GM19468 (cell line): Measurements from ENCODE around the gene MTFR1L.
A peak's percentile ranks its signal among the peaks of the same experiment; 100 is the strongest.

Experiments
- ATAC-seq: cut with Tn5 transposase; IDR thresholded peaks from one replicate; pipeline ENCODE4 v1.9.1; 2021; ENCODE audit warnings: mild to moderate bottlenecking, moderate library complexity, moderate number of reproducible peaks; ENCODE audit not compliant: unreplicated experiment; ENCODE audit errors: extremely low read depth

MTFR1L gene

DNA sequence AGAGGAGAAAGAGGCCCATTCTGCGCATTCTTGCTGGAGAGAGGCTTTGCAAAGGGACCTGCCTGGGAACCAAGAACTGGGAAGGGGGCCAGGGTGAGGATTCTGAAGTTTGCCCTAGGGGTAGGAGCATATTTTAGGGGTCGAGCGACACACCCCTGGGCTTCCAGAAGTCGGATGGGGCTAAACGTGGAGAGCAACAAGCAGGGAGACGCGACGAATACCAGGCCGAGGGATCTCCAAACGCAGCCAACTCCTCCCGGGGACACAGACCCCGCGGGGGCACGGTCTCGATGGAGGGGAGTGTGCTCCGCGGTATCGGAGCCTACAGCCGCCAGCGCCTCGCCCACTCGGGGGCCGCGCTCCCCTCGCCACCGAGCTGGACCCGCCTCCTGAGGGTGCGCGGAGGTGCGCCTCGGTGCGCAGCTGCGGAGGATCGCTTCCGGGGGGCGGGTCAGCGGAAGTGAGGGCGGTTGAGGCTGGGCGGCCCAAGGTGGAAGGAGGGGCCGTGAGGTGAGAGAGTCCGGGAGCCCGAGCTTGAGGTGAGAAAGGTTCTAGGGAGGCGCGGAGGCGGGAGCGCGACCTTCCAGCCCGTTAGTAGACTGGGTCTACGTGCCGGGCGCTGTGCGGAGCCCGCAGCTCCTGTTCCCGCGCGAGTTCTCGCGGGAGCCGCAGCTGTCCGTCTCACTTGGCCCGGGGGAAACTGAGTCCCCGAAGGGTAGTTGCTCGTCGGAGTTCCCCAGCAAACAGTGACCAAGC, at the start of gene MTFR1L:
Gene MTFR1L, plus strand, starts transcription at position 464 of the 756 bp plus-strand sequence. CDS start 3,151 bp downstream, outside the sequence.
- peak; percentile 28 for ATAC-seq

DNA sequence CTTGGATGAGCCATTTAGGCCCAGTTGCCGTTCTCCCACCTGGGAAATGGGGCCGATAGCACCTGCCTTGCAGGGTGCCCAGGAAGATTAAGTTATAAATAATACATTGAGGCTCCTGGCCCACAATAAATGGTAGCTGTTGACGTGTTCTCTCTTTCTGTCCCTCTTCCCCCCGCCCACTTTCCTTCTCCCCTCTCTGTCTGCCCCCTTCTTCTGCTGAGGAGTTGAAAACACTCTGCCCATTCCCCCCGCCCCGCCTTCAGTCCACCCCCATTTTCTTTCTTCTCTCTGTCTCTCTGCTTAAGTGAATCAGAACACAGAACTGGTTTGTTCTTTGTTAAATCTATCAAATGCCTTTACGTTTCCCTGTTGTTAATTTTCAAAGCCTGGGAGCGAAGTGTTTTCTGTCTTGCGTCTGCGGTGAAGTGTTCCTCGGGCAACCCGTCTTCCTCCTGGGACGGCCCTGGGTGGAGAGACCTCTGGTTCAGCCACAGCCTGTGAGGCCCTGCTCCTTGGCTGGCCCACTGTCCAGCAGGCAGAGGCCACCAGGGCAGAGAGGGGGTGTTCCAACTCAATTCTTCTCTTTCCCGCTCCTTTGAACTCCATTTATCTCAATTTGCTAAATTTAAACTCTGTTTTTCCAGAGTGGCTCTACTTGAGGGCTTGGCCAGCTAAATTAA, 49.1 kb upstream of the MTFR1L start:
- ATAC-seq = no peak

DNA sequence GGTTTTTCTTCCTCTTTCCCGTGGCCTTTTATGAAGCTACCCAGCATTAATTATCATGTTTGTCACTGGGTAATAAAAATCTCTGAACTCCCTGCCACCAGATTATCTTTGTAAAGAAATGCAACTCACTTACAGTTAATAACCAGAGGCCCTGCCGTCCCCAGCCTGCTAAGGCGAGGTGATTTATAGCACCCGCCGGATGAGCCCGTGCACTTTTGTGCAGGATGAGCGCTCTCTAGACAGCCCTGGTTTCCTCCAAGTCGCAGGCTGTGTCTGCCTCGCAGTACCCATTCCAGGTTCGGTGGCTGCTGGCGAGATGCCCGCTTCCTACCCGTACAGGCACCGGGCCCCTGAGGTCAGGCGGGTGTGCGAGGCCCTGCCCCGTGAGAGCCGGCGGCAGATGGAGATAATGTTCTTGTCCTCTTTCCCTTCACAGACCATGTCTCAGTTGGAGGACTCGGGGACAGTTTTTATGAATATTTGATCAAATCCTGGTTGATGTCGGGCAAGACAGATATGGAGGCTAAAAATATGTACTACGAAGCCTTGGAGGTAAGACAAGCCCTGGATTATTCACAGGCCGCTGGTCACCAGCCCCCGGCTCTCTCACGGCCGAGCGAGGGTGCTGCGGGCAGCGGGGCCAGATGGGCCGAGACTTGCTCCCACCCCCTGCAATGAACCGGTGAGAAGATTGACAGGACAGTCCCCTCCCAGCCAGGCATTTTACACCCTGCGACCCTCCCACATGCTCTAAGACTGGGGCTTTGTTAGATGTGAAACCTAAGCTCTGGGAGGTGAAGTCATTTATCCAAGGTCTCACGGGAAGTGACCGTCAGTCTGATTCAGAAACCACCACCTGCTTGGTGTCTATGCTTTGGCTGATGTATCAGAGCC, 48.3 kb upstream of the MTFR1L start:
- ATAC-seq = no peak

DNA sequence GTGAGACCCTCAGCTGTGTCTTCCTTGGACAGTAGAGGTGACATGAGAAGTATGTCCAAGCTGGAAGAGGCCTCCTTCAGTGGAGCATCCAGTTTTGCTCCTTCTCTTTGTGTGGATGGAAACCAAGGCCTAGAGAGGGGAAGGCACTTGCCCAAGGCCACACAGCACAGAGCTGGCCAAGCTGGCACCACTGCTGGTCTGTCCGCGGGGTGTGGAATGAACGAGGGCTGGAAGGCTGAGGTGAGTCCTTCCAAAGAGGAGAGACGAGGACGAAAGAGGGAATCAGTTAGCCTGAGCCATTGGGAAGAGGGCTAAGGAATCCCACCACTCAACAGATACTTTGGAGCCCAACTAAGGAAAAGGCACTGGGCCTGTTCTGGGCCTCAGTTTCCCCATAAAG, 47.6 kb upstream of the MTFR1L start:
- no peak for ATAC-seq

DNA sequence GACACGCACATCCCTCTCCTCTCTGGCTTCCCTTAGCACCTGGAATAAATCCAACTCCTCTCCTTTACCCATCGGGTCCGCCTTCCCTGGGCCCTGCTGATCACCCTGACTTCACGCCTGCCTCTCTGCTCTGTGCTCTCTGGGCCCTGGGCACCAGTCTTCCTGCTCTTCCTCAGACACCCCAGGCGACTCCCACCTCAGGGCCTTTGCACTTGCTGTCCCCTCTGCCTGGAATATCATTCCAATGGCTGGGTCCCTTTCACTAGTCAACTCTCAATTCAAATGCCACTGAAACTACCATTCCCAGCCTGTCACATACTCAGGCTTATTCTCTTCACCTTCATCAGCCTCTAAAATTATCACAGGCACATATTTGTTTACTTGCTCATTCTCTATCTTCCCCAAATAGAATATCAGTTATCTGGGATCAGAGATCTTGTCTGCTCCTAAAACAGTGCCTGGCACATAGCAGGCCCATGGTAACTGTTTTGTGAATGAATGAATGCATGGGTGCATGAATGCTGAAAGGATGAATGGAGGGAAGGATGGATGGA, 47.0 kb upstream of the MTFR1L start:
- ATAC-seq = no peak

DNA sequence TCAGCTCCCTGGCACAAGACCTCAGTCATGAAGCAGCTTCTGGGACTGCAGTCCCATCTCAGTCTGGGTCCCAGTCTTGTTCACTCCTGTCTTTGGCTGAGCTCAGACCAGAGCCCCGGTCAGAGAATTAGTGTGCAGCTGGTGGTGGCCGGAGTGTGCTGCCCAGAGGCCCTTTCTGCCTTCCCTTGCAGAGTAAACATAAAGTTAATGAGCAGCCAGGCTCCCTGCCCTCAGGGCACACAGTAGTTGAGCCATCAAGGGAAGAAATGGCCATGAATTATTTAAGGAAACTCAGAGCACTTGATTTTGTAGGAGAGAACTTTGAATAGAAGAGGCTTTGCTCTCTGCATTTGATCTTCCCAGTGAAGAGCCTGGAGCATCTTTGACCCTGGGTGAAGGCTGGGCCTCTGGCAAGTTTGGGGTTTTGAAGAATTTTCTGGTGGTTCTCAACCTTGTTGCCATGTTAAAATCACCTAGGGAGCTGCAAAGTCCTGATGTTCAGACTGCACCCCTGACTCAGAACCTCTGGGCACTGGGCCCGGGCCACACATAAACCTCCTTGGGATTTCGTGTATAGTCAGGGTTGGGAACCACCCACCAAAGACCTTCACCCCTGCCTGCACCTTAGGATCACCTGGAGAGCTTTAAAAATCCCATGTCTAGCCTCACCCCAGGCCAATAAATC, 46.2 kb upstream of the MTFR1L start:
- no peak for ATAC-seq

DNA sequence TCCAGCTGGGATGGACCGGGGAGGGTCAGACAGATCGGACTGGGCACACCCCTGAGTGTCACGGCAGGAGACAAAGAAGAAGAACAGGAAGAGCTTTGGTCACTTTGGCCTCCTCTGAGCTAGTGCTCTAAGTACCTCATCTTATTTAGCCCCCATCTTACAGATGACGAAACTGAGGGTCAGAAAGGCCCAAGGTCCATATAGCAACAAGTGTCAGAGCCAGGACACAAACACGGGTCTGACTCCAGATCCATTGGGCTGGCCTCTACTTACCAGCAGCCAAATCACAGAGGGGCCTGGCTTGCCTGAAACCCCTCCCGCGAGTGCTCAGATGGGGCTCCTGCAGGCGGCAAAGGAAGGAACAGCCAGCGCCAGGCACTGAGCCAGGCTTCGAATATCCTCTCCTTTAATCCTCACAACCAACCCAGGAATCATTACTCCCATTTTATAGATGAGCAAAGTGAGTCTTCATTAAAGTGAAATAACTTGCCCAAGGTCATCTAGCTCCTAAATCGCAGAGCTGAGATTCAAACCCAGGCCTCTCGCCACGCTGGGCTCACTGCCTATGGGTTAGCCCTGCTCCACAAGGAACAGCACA, 45.4 kb upstream of the MTFR1L start:
- no peak for ATAC-seq

DNA sequence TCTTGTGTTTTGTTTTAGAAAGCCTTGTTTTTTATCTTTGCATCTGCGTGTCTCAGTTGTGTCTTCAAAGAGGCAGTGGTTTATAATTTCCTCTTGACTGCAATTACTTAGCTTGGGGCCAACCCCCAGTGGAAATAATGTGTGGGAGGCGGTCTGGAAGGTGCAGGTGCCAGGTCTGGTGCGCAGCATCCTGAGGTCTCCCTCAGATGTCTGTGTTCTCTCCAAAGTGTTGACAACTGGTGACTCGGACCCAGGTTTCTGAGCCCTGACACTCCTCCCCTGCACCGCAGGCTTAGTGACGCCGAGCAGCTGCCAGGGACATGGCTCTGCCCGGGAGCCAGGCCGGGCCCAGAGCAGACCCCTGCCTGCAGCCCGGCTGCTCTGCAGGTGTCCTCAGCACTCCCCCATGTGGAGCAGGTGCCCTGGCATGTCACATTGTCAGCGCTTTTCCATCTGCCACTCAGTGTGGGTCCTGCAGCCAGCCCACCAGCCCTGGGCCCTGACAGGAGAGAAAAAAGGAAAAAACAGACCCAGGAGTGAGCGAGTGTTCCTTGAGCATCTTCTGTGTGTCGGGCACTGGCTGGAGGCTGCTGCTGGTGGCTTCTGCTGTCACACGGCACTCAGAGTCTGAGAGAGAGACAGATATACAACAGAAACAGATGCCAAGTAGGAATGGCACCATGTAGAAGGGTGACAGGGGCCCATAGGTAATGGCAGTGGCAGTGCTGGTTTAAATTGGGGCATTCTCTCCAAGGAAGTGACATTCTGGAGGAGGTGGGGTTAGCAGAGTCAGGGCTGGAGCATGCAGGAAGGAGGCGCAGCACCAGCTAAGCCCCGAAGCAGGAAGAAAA, 44.6 kb upstream of the MTFR1L start:
- ATAC-seq = no peak

DNA sequence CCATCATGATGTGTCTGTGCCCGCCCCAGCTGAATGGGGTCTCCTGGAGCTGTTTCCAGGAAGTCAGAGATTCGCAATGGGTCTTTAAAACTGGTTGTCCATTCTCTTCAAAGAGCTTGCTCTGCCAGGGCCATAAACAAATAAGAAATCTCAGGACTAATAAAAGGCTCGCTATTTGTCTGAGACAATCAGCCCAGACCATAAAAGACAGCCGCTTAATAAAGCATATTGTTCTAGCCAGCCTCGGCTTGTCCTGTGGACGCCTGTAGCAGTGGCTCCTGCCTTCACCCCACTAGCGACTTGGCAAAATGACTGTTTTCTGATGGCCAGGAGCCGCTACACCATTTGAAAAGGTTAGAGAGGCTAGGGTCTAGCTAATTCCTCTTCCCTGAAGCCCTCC, 40.4 kb upstream of the MTFR1L start:
- no peak for ATAC-seq

DNA sequence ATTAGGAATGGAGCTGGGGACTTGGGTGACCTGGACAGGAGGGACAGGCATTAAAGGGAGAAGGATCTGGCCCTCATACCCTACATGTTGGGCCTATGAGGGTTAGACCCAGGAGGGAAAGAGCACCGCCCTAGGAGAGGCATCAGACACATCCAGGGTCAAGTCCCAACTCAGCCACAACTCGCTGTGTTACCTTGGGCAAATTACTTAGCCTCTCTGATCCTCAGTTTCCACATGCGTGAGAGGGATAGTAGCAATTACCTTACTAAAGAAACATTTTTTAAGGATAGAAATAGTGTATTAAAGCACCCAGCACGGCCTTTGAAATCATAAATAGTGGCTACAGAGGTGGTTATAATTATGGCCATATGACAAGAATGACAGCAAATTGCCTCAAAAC, 39.9 kb upstream of the MTFR1L start:
- no peak for ATAC-seq

DNA sequence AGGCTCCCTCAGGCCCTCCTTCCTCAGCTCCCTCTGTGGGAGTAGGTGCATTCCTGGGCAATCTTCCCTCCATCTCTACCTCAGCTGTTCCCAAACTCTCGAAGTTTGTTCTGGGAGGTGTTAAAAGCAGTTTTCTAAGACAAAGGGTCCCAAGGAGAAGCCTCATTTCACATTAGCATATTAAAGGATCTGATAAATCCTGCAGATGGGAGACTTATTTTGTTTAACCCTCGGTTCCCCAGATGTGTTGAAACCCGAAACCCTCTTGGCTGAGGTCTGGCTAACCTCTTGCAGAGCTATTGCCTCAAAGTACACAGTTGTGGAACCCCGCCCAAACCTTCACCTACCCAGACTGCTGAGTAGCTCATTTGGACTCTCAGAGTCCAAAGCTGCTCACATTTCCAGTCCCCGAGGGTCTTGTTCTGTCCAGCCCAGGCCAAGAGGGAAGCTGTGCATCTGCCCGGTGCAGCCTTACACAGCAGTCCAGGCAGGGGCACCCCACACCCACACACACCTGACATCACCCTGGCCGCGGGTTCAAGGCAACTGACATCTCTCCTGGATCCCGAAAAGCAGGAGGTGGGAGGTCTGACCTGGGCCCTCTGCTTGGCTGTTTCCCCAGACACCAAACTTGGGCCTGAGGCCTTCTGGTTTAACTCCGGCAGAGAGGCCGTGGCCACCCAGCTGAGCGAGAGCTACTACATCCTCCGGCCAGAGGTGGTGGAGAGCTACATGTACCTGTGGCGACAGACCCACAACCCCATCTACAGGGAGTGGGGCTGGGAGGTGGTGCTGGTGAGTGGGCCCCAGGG, 39.2 kb upstream of the MTFR1L start:
- ATAC-seq = no peak

DNA sequence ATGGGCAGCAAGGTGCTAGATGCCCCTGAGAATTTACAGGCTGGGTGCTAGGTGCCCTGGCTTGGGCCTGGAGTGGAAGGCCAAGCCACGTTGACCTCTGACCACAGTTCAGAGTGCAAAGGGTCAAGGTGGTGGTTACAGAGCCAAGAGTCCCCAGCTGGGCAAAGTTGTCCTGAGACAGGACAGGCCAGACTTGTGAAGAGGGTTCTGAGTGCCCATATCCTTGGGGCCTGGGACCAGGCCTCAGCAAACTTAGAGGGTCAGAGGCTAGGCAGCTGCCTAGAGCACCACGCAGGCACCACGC, 38.7 kb upstream of the MTFR1L start:
- no peak for ATAC-seq

DNA sequence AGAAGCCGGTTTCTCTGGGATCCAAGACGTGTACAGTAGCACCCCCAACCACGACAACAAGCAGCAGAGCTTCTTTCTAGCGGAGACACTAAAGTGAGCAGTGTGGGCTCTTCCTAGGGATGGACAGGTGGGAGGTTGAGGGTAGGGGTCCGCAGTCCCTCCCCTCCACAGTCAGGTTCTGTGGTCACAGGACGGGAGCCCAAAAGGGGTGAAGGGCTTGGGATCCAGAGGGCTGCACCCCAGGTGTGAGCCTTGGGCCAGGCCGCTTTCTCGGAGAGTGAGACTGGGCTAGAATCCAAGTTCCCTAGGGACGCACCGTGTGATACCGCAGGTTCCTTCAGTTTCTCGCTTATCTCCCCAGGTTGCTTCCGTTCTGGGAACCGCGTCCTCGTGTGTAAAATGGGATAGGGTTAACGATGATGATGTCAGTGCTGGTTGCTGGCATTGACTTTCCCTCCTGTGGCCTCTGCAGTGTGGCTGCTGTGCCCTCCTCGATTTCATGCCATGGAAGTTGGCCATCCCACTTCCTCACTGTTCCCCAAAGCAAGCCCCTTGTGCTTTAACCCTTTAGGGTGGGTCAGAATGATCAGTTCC, 37.0 kb upstream of the MTFR1L start:
- ATAC-seq = no peak

DNA sequence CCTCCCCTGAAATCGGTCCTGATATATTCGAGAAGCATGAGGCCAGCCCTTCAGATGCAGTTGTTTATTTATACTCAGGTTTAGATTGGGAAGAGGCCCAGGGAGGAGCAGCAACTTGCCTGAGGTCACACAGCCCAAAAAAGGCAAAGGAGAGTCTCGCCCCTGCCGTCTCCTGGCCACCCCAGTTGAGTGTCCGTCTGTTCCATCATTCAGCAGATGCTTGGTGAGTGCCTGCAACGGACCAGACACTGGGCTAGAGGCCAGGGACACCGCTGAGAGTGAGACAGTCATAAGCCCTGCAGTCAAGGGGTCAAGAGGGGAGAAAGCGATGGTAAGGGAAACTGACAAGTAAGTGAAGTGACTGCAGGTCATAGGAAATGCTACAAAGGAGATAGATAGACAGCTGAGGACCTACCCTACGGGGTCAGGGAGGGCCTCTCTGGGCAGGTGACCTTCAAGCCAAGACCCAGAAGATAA, 35.1 kb upstream of the MTFR1L start:
- ATAC-seq = no peak

DNA sequence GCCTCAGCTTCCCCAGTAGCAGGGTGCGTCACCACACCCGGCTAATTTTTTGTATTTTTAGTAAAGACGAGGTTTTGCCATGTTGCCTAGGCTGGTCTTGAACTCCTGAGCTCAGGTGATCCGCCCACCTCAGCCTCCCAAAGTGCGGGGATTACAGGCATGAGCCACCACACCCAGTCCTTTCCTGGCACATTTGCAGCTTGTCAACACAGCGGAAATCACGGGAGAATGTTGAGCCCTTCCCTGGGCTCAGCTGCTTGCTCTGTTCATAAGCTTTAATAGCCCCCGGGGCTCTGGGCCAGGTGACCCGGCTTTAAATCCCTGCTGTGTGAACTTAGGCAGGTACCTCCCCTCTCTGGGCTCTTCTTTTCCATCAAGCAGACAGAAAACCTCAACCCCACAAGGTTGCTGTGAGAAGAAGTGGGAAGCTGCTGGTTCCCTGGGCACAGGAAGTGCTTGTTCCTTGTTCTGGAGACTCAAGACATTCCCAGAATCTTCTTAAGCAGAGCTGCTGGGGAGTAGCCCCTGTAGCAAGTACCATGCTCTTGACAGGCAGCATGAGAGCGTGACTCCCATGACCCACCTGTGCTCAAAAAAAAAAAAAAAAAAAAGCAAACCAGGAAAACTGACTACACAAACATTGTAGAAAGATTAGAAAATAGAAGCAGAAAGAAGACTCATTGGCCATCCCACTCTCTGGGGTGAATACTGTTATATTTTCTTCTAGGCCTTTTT, 34.3 kb upstream of the MTFR1L start:
- ATAC-seq = no peak

DNA sequence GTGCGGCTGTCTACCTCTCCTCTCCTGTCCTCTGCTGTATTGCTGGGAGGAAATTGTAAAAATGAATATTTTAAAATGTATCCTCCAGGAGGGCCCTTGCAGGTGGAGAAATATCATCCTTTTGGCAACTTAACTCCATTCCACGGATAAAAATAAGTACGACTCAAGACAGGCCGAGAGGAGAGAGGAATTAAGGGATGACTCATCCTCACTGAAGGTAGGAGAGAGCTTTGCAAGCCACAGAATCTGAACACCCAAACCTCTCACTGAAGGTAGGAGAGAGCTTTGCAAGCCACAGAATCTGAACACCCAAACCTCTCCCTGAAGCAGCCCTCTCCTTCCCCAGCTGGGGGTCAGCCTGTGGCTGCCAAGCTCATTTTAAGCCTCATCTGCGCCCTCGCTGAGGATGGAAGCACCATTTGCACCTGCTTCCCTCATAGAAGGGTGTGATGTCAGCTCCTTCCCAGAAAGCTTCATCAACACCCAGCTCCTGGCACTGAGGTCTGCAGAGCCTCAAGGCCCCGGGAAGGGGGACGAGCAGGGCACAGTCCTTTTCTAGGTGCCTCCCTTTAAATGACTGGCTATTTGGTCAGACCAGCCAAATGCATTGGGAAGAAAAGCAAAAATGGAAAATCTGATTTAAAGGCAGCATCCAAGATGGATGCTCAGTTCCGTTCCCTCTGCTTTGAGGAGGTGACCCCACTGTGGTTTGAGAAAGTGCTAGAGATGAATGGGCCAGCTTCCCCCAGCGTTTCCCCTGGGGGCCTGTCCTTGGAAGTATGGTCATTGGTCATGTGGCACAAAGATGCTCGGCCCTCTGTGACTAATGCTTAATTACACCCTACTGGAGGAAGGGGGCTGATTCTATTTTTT, 32.6 kb upstream of the MTFR1L start:
- ATAC-seq = no peak
